ENCODE data around the gene PDE4D.

DNA sequence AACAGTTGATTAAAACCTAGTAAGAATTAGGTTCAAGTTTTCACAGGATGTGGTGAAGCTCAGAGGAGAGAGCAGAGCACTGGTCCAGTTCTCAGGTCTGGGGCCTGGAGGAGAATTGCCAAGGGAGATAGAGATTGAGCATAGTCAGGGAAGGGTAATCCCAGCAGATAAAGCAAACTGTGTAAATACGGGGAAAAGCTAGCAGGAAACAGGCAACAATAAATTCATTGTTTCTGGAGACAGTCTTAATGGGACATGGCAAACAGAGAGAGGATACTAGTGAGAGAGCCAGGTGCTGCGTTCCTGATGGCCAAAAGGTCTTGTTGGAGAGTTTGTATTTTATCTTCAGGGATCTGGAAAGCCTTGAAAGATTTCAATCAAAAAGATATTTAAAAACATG lies 333.0 kb downstream of the PDE4D start:
- TF ChIP-seq CTCF (optimal IDR thresholded peaks at IDR 0.05 in 1 of 3, IDR thresholded peaks at IDR 0.05 in 1 of 3, conservative IDR thresholded peaks at IDR 0.05 in 1 of 3; ENCODE audit: extremely low read depth in 1 of 3, insufficient read depth in 2 of 3, low read length in 3 of 3) (no peak), EZH2 (IDR thresholded peaks at IDR 0.05; ENCODE audit: low read length) (no peak)
